GM18505 (cell line): ENCODE measurements around the gene DACH2.

Source experiments
- ATAC-seq: cut with Tn5 transposase; IDR thresholded peaks from one replicate; pipeline ENCODE4 v1.9.1; 2021; ENCODE audit not compliant: unreplicated experiment
- POLR2A ChIP-seq: IDR thresholded peaks from 4 replicates; pipeline ENCODE4 v1.6.1; 2011; ENCODE audit warnings: borderline replicate concordance; ENCODE audit not compliant: insufficient read depth, insufficient read length; ENCODE audit errors: extremely low read depth

The DACH2 gene

DNA sequence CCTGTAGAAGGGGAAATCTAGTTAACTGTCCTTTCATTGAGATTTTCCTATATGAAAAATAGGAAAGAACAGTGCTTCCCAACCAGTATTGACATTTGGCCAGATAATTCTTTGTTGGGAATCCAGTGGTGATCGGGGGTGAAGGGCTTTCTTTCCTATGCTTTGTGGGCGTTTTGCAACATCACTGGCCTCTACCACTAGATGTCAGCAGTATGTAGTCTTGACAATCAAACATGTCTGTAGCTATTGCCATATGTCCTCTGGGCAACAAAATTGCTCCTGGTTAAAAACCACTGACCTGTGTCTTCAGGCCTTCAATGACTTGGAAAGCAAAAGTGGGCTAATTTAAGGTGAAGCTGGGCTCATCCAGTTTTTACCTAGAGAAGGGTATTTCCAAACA, 658.5 kb downstream of the DACH2 start:
- no peak for TF ChIP-seq POLR2A
- no peak for ATAC-seq

DNA sequence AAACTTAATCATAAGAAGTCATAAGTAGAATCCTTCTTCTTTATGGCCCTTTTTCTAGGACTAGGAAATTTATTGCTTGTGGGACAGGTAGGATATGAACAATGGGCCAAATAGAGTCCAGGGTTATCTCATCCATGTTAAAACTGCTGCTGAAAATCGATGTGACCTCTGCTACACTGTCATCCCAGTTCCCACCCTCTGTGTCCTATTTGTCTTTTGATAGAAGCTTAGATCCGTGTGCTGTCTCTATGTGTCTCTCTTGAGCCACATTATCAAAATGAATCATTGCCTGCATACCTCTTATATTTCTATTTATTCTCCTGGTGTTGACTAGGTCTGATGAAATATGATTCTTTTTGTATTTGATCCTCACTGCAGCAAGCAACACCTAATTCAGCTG, 661.4 kb downstream of the DACH2 start:
- no peak for TF ChIP-seq POLR2A
- no peak for ATAC-seq

DNA sequence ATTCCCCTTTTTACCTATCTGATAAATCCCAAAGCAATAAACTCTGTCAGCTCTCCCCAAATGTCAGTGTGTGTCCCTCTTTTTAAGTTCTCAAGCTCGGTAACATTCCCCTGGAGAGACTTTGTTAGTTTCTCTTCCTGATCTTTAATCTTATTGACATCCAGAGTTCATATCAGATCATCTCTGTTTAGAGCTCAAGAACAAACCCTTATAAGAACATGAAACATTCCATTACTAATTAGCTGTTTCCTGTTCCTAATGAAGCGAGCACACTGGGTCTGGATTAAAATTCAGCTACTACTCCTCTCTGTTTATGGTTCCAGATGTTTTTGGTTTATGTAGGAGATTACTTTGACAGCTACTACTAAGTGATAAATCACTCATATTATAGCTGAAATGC, 681.5 kb downstream of the DACH2 start:
- ATAC-seq = no peak
- TF ChIP-seq POLR2A = no peak

DNA sequence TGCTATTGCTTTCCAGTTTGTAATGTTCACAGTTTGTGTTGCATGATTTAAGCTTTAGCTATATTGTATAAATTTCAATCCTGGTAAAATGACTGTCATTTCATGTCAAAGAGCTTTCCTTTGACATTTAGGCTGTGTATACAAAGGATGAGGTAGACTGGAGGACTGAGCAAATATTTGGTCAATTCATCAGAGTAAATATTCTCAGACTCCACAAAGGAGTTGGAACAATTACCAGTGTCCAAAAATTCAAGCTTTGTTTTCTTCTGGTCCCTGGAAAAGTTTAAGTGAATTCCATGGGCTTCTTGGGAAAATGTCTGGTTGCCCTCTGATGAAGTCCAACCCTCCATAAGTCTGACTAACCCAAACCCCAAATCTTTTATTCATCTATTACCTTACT, 682.4 kb downstream of the DACH2 start:
- no peak for TF ChIP-seq POLR2A
- no peak for ATAC-seq

DNA sequence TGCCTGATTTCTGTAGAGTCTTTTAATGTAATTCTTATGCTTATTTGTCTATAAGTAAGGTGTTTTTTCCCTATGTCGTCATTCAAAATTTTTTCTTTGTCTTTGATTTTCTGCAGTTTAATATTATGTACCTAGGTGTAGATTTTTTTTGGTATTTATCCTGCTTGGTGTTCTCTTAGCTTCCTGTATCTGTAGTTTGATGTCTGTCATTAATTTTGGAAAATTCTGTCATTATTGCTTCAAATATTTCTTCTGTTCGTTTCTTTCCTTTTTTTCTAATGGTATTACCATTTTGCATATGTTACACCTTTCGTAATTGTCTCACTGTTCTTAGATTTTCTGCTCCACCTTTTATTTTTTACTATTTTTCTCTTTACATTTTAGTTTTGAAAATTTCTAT, 696.9 kb downstream of the DACH2 start:
- no peak for ATAC-seq
- TF ChIP-seq POLR2A = no peak
